Mucosa of stomach (tissue), 1 donor: Measurements from ENCODE around the gene TMTC2.

Source experiments
- H3K27me3 ChIP-seq: one replicate; pipeline ENCODE4 v1.7.0; 2013; ENCODE audit warnings: mild to moderate bottlenecking, low read length; ENCODE audit not compliant: control insufficient read depth, insufficient read depth
- H3K36me3 ChIP-seq: one replicate; pipeline ENCODE4 v1.7.0; 2013; ENCODE audit warnings: low read length; ENCODE audit not compliant: control insufficient read depth, insufficient read depth
- H3K4me1 ChIP-seq: one replicate; pipeline ENCODE4 v1.7.0; 2013; ENCODE audit warnings: mild to moderate bottlenecking, low read length; ENCODE audit not compliant: control insufficient read depth, insufficient read depth
- H3K4me3 ChIP-seq: one replicate; pipeline ENCODE4 v1.7.0; 2013; ENCODE audit warnings: low read length
- H3K9ac ChIP-seq: one replicate; pipeline ENCODE4 v1.7.0; 2013; ENCODE audit warnings: mild to moderate bottlenecking, low read length, moderate library complexity
- H3K9me3 ChIP-seq: one replicate; pipeline ENCODE4 v1.7.0; 2013; ENCODE audit warnings: mild to moderate bottlenecking, low read length, moderate library complexity; ENCODE audit not compliant: control insufficient read depth
- donor health status: Pancreatic carcinoma.

The TMTC2 gene

GRCh38 chr12:82686168-82687020 is at the start of gene TMTC2:
Gene TMTC2, plus strand, starts transcription at chr12:82686906.
- Histone ChIP-seq H3K9ac (peak within 1 kb of the TSS; percentile 86), H3K36me3 (no peaks in the 10 kb centered on the region), H3K9me3 (no peaks in the 10 kb centered on the region), H3K4me3 (peak within 1 kb of the TSS; percentile 46), H3K4me1 (peaks cover 30% of the 10 kb centered on the region), H3K27me3 (no peaks in the 10 kb centered on the region)

GRCh38 chr12:82638324-82638723 is 48.4 kb upstream of the TMTC2 start:
- Histone ChIP-seq H3K9me3 (no peaks in the 10 kb centered on the region), H3K9ac (no peak overlapping the region), H3K4me1 (peaks cover 15% of the 10 kb centered on the region), H3K27me3 (no peaks in the 10 kb centered on the region), H3K36me3 (no peaks in the 10 kb centered on the region), H3K4me3 (no peak overlapping the region)

- no peaks in the 10 kb centered on the region for H3K9me3 ChIP-seq
- H3K27me3 ChIP-seq, result no peaks in the 10 kb centered on the region
- no peak overlapping the region for H3K9ac ChIP-seq
- no peaks in the 10 kb centered on the region for H3K36me3 ChIP-seq
- H3K4me3 ChIP-seq, result no peak overlapping the region
- peaks cover 5% of the 10 kb centered on the region for H3K4me1 ChIP-seq
These were observed 41.8 kb upstream of the TMTC2 start for GRCh38 chr12:82644896-82645295.

- Histone ChIP-seq H3K9ac (no peak overlapping the region), H3K36me3 (no peaks in the 10 kb centered on the region), H3K4me1 (peaks cover 6% of the 10 kb centered on the region), H3K9me3 (no peaks in the 10 kb centered on the region), H3K27me3 (no peaks in the 10 kb centered on the region), H3K4me3 (no peak overlapping the region)
These were observed 41.3 kb upstream of the TMTC2 start for GRCh38 chr12:82645414-82645813.

GRCh38 chr12:82647853-82648252 is 38.9 kb upstream of the TMTC2 start:
- H3K9me3 ChIP-seq, result no peaks in the 10 kb centered on the region
- H3K9ac ChIP-seq, result no peak overlapping the region
- H3K27me3 ChIP-seq, result no peaks in the 10 kb centered on the region

GRCh38 chr12:82648259-82648909 is 38.3 kb upstream of the TMTC2 start:
- Histone ChIP-seq H3K9ac (no peak overlapping the region), H3K27me3 (no peaks in the 10 kb centered on the region), H3K36me3 (no peaks in the 10 kb centered on the region), H3K9me3 (no peaks in the 10 kb centered on the region), H3K4me1 (peaks cover 6% of the 10 kb centered on the region), H3K4me3 (no peak overlapping the region)

More at GRCh38 chr12:82647853-82648252, 38.9 kb upstream of the TMTC2 start:
- Histone ChIP-seq H3K4me1 (peaks cover 6% of the 10 kb centered on the region), H3K4me3 (no peak overlapping the region), H3K36me3 (no peaks in the 10 kb centered on the region)

- H3K4me1 ChIP-seq, result peaks cover 14% of the 10 kb centered on the region
- H3K9me3 ChIP-seq, result no peaks in the 10 kb centered on the region
- no peak overlapping the region for H3K9ac ChIP-seq
- no peaks in the 10 kb centered on the region for H3K27me3 ChIP-seq
- H3K36me3 ChIP-seq, result no peaks in the 10 kb centered on the region
- no peak overlapping the region for H3K4me3 ChIP-seq
These were observed 35.9 kb upstream of the TMTC2 start for GRCh38 chr12:82650627-82651337.

- H3K9me3 ChIP-seq, result no peaks in the 10 kb centered on the region
- H3K36me3 ChIP-seq, result no peaks in the 10 kb centered on the region
- H3K27me3 ChIP-seq, result no peaks in the 10 kb centered on the region
- H3K9ac ChIP-seq, result no peak overlapping the region
- peaks cover 14% of the 10 kb centered on the region for H3K4me1 ChIP-seq
- H3K4me3 ChIP-seq, result no peak overlapping the region
These were observed 35.2 kb upstream of the TMTC2 start for GRCh38 chr12:82651489-82651888.

GRCh38 chr12:82652071-82652470 is 34.6 kb upstream of the TMTC2 start:
- Histone ChIP-seq H3K4me1 (peaks cover 14% of the 10 kb centered on the region), H3K9ac (no peak overlapping the region), H3K4me3 (no peak overlapping the region), H3K27me3 (no peaks in the 10 kb centered on the region), H3K9me3 (no peaks in the 10 kb centered on the region), H3K36me3 (no peaks in the 10 kb centered on the region)

GRCh38 chr12:82655751-82656150 is 31.0 kb upstream of the TMTC2 start:
- Histone ChIP-seq H3K27me3 (no peaks in the 10 kb centered on the region), H3K9me3 (no peaks in the 10 kb centered on the region), H3K4me1 (peaks cover 16% of the 10 kb centered on the region), H3K9ac (no peak overlapping the region), H3K4me3 (no peak overlapping the region), H3K36me3 (no peaks in the 10 kb centered on the region)

GRCh38 chr12:82659343-82660207 is 27.1 kb upstream of the TMTC2 start:
- Histone ChIP-seq H3K9ac (no peak overlapping the region), H3K4me3 (no peak overlapping the region), H3K9me3 (no peaks in the 10 kb centered on the region), H3K4me1 (peaks cover 16% of the 10 kb centered on the region), H3K36me3 (no peaks in the 10 kb centered on the region), H3K27me3 (no peaks in the 10 kb centered on the region)
